SU-DHL-6 (cell line): ENCODE results near the gene SPIB.

Source experiments
- H2AFZ ChIP-seq: fragments of 200-600 bp; sonication (generic); 2 replicates; pipeline ENCODE4 v1.6.1; 2014; ENCODE audit warnings: low read depth, mild to moderate bottlenecking, moderate library complexity, mixed read lengths, antibody characterized with exemption, low read length; ENCODE audit not compliant: severe bottlenecking
- H3F3A ChIP-seq: fragments of 200-600 bp; shearing (Covaris generic); 2 replicates; pipeline ENCODE4 v1.6.0; 2016; ENCODE audit warnings: antibody characterized with exemption, mild to moderate bottlenecking; ENCODE audit not compliant: insufficient read depth
- H3K27ac ChIP-seq: fragments of 200-600 bp; sonication (generic); 2 replicates; pipeline ENCODE4 v1.5.1; 2016; ENCODE audit warnings: low read depth, mild to moderate bottlenecking, low read length, moderate library complexity, mixed read lengths
- H3K27me3 ChIP-seq: fragments of 200-600 bp; sonication (generic), shearing (Covaris generic); 2 replicates; pipeline ENCODE4 v1.6.0; 2014; ENCODE audit warnings: mild to moderate bottlenecking, low read length
- H3K36me3 ChIP-seq: fragments of 200-600 bp; sonication (generic); 2 replicates; pipeline ENCODE4 v1.6.1; 2014; ENCODE audit warnings: mild to moderate bottlenecking, low read length, mixed read lengths
- H3K4me2 ChIP-seq: fragments of 300-600, 200-600 bp; shearing (Covaris generic), sonication (generic); 2 replicates; pipeline ENCODE4 v1.6.0; 2014; ENCODE audit warnings: low read length, low read depth, mild to moderate bottlenecking; ENCODE audit not compliant: poor library complexity, severe bottlenecking
- H3K4me3 ChIP-seq: fragments of 200-600 bp; sonication (generic); 2 replicates; pipeline ENCODE4 v1.5.1; 2014; ENCODE audit warnings: antibody characterized with exemption, low read length, mild to moderate bottlenecking, mixed read lengths; ENCODE audit not compliant: insufficient read depth, poor library complexity, severe bottlenecking
- H3K79me2 ChIP-seq: fragments of 200-600 bp; sonication (generic); 2 replicates; pipeline ENCODE4 v1.6.1; 2014; ENCODE audit warnings: mild to moderate bottlenecking, low read length, moderate library complexity; ENCODE audit not compliant: insufficient read depth
- H3K9ac ChIP-seq: fragments of 200-600 bp; sonication (generic); 2 replicates; pipeline ENCODE4 v1.7.0; 2014; ENCODE audit warnings: mild to moderate bottlenecking, low read length
- H3K9me2 ChIP-seq: fragments of 200-600 bp; sonication (generic); replicated peaks from 2 replicates; pipeline ENCODE4 v1.6.1; 2014; ENCODE audit warnings: low read length; ENCODE audit not compliant: insufficient read depth
- H3K9me3 ChIP-seq: fragments of 200-600 bp; sonication (generic); 2 replicates; pipeline ENCODE4 v1.6.1; 2014; ENCODE audit warnings: low read length, mixed read lengths; ENCODE audit not compliant: insufficient read depth
- H4K20me1 ChIP-seq: fragments of 200-600 bp; sonication (generic); 2 replicates; pipeline ENCODE4 v1.6.1; 2014; ENCODE audit warnings: low read depth, mild to moderate bottlenecking, antibody characterized with exemption, low read length, moderate library complexity, mixed read lengths
- EZH2phosphoT487 ChIP-seq: fragments of 200-600 bp; sonication (generic), shearing (Covaris generic); conservative IDR thresholded peaks from 2 replicates; pipeline ENCODE4 v1.6.1; 2018; ENCODE audit warnings: mild to moderate bottlenecking, antibody characterized with exemption, low read length, moderate library complexity, mixed read lengths
- TF ChIP-seq, protein P1 (sequence below): fragments of 200-600 bp; sonication (generic); IDR thresholded peaks from one replicate; pipeline ENCODE4 v1.5.1; 2017; ENCODE audit warnings: antibody characterized with exemption, mild to moderate bottlenecking, low read length, moderate library complexity; ENCODE audit not compliant: insufficient read depth, poor library complexity, severe bottlenecking

The SPIB gene

DNA sequence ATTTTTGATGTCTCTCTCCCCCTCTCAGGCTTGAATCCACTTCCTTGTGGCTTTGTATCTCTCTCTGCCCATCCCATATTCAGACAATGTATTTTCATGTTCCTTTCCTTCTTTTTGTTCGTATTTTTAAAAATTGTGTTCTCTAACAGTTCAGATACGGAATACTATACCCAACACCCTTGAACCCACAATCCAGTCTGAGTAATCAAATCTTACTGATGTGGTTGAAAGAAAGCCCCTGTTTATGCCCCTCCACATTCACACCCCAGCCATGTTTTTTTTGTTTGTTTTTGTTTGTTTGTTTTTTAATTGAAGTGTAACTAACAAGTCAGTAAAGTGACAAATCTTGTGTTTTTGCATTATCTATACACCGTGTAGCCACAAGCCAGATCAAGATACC, 1.4 kb downstream of the SPIB start:
- H3K9ac ChIP-seq = peak overlapping the region; percentile 83
- no peaks in the 10 kb centered on the region for H3K9me2 ChIP-seq
- peaks cover 31% of the 10 kb centered on the region for H3K79me2 ChIP-seq
- H3K4me3 ChIP-seq = peak overlapping the region; percentile 60
- H3K36me3 ChIP-seq = peaks cover 15% of the 10 kb centered on the region
- H3K4me2 ChIP-seq = peak overlapping the region; percentile 96
- peak overlapping the region; percentile 100 for H3K27ac ChIP-seq
- no peaks in the 10 kb centered on the region for H3K9me3 ChIP-seq
- H4K20me1 ChIP-seq = peaks cover 3% of the 10 kb centered on the region; the same call in 1 of the 2 replicates
- H3F3A ChIP-seq = peaks cover 55% of the 10 kb centered on the region
- no peak for TF ChIP-seq EZH2phosphoT487
- TF ChIP-seq, protein P1, sequence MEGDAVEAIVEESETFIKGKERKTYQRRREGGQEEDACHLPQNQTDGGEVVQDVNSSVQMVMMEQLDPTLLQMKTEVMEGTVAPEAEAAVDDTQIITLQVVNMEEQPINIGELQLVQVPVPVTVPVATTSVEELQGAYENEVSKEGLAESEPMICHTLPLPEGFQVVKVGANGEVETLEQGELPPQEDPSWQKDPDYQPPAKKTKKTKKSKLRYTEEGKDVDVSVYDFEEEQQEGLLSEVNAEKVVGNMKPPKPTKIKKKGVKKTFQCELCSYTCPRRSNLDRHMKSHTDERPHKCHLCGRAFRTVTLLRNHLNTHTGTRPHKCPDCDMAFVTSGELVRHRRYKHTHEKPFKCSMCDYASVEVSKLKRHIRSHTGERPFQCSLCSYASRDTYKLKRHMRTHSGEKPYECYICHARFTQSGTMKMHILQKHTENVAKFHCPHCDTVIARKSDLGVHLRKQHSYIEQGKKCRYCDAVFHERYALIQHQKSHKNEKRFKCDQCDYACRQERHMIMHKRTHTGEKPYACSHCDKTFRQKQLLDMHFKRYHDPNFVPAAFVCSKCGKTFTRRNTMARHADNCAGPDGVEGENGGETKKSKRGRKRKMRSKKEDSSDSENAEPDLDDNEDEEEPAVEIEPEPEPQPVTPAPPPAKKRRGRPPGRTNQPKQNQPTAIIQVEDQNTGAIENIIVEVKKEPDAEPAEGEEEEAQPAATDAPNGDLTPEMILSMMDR = no peak
- H3K27me3 ChIP-seq = no peaks in the 10 kb centered on the region
- no peak overlapping the region for H2AFZ ChIP-seq

DNA sequence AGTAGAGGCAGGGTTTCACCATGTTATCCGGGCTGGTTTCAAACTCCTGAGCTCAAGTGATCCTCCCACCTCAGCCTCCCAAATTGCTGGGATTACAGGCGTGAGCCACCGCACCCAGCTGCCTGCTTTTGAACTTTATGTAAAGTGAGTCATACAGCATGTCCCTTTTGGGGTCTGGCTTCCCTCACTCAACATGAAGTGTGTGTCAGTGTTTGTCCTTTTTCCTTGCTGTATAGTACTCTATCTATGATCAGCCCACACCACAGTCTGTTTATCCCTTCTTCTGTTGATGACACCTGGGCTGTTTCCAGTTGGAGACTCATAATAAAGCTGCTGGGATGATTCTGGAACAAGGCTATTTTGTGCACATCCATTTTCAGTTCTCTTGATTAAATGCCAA, 2.1 kb downstream of the SPIB start:
- Histone ChIP-seq H3K27ac (peak overlapping the region; percentile 100), H3K9ac (0 out of 2 replicates have a peak overlapping the region, but pooled peaks have one; percentile 83), H3K4me2 (peak overlapping the region; percentile 96), H3K36me3 (peaks cover 15% of the 10 kb centered on the region), H4K20me1 (peaks cover 3% of the 10 kb centered on the region; the same call in 1 of the 2 replicates), H3K9me2 (no peaks in the 10 kb centered on the region), H3K27me3 (no peaks in the 10 kb centered on the region), H2AFZ (no peak overlapping the region), H3F3A (peaks cover 52% of the 10 kb centered on the region), H3K4me3 (peak overlapping the region; percentile 14), H3K79me2 (peaks cover 31% of the 10 kb centered on the region), H3K9me3 (no peaks in the 10 kb centered on the region)
- TF ChIP-seq EZH2phosphoT487 = no peak
- TF ChIP-seq, protein P1 = no peak

DNA sequence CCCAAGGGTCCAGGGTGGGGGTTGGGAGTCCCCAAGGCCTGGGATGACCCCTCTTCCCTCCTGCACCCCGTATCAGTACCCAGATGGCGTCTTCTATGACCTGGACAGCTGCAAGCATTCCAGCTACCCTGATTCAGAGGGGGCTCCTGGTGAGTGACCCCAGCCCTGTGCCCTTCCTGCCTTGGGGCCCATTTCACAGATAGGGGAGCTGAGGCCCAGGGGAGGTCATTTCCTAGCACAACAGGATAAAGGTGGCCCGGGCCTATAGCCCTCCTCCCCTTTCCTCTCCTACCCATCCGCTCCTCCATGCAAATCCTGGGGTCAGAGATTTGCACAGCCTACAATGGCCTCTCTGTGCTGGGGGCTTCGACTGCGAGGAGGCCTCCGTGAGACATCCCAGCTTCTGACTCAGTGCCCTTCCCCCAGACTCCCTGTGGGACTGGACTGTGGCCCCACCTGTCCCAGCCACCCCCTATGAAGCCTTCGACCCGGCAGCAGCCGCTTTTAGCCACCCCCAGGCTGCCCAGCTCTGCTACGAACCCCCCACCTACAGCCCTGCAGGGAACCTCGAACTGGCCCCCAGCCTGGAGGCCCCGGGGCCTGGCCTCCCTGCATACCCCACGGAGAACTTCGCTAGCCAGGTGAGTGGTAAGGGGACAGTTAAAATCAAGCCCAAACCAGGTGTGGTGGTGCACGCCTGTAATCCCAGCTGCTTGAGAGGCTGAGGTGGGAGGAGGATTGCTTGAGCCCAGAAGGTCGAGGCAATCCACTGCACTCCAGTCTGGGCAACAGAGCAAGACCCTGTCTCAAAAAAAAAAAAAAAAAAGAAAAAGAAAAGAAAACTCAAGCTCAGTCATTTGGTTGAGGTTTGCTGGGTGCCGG, 3.9 kb downstream of the SPIB start:
- Histone ChIP-seq H2AFZ (no peak overlapping the region), H3K9me3 (no peaks in the 10 kb centered on the region), H3K79me2 (peaks cover 31% of the 10 kb centered on the region), H3K9ac (peak overlapping the region; percentile 21), H3K9me2 (no peaks in the 10 kb centered on the region), H3F3A (peaks cover 46% of the 10 kb centered on the region), H3K36me3 (peaks cover 15% of the 10 kb centered on the region), H3K4me2 (peak overlapping the region; percentile 36), H3K27ac (peak overlapping the region; percentile 68), H3K4me3 (no peak overlapping the region), H3K27me3 (no peaks in the 10 kb centered on the region), H4K20me1 (peaks cover 3% of the 10 kb centered on the region; the same call in 1 of the 2 replicates)
- no peak for TF ChIP-seq EZH2phosphoT487
- TF ChIP-seq, protein P1 = no peak
